Thyroid gland (tissue), 4 donors: ENCODE results near the gene IL20RB. TPM values are rescaled to one million over a fixed set of nuclear protein-coding genes. Genes with fewer than 3 reads are reported as not detected.

Experiments
- DNase-seq, 2 donors: peaks; one replicate each; pipeline ENCODE4 v3.0.0-alpha.2; 2019
- H3K27ac ChIP-seq, 3 donors: fragments of 200-600 bp; sonication (generic); 1 replicate in 2 of 3; 2 replicates in 1 of 3; pipeline ENCODE4 v1.5.1; 2016 to 2019; ENCODE audit warnings: mild to moderate bottlenecking in 1 of 3, moderate library complexity in 1 of 3
- H3K27me3 ChIP-seq: fragments of 200-600 bp; sonication (generic); one replicate; pipeline ENCODE4 v1.5.1; 2019
- H3K36me3 ChIP-seq, 2 donors: fragments of 200-600 bp; sonication (generic); one replicate each; pipeline ENCODE4 v1.5.1; 2016 to 2019
- H3K4me1 ChIP-seq, 2 donors: fragments of 200-600 bp; sonication (generic); one replicate each; pipeline ENCODE4 v1.5.1; 2017 to 2019
- H3K4me3 ChIP-seq, 3 donors: fragments of 200-600 bp; sonication (generic); replicated peaks in 1 of 3; 1 replicate in 2 of 3; 2 replicates in 1 of 3; pipeline ENCODE4 v1.5.1; 2016; ENCODE audit warnings: mild to moderate bottlenecking in 1 of 3
- H3K9me3 ChIP-seq: fragments of 200-600 bp; sonication (generic); one replicate; pipeline ENCODE4 v1.5.1; 2017
- CTCF ChIP-seq, 6 experiments: fragments of 200-600 bp in 3 of 6; fragments of 450-650 bp in 3 of 6; sonication (generic) in 3 of 6; IDR thresholded peaks; one replicate each; pipeline ENCODE4 v1.5.1; 2016 to 2019; ENCODE audit warnings: antibody characterized with exemption in 6 of 6, mild to moderate bottlenecking in 2 of 6, inconsistent platforms in 1 of 6, moderate library complexity in 1 of 6
- POLR2A ChIP-seq, 2 donors: fragments of 450-650 bp; IDR thresholded peaks; one replicate each; pipeline ENCODE4 v1.6.1; 2017; ENCODE audit warnings: antibody characterized with exemption in 2 of 2, mild to moderate bottlenecking in 2 of 2, moderate library complexity in 1 of 2
- WGBS, 2 donors: methylation state at CpG; one replicate each; pipeline ENCODE4 v1.1.5; 2017; 5-methylcytosine and 5-hydroxymethylcytosine counted together
- intact Hi-C: fragments of 100-400 bp; cut with DNase I; formaldehyde crosslinking; loops from one replicate; pipeline ENCODE4 v1.15.1; 2023
- total RNA-seq, 4 donors: library from RNA; depleted of rRNA; stranded (reverse); fragments of >200 nt; gene quantifications; one replicate each; pipeline ENCODE4 v1.2.3, GENCODE V29; 2016

Gene IL20RB
- total RNA-seq, 4 donors from 2014 or later = 0.33 to 1.6 (median 1.6) TPM; not detected in 1

DNA sequence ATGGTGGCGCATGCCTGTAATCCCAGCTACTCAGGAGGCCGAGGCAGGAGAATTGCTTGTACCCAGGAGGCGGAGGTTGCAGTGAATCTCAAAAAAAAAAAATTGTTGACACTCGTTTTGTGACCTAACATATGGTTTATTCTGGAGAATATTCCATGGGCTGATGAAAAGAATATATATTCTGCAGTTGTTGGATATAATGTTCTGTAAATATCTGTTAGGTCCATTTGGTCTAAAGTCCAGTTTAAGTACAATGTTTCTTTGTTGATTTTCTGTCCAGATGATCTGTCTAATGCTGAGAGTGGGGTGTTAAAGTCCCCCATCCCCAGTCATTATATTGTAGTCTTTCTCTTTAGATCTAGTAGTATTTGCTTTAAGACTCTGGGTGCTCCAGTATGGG lies 15.6 kb downstream of the IL20RB start:
- TF ChIP-seq CTCF (IDR thresholded peaks at IDR 0.05) = no peak
- 95 to 97% methylated on average over 4 of the region's 4 CpGs for WGBS, 2 donors
- H3K27me3 ChIP-seq = no peaks in the 10 kb centered on the region
- H3K4me1 ChIP-seq = no peaks in the 10 kb centered on the region
- no peak overlapping the region for H3K27ac ChIP-seq
- H3K4me3 ChIP-seq = no peak overlapping the region
- intact Hi-C loops = no loop called here
- no peaks in the 10 kb centered on the region for H3K36me3 ChIP-seq
- DNase-seq = no peak
- no peaks in the 10 kb centered on the region for H3K9me3 ChIP-seq

GRCh38 chr3:136974670-136975069 lies 16.9 kb downstream of the IL20RB start:
- H3K9me3 ChIP-seq = no peaks in the 10 kb centered on the region
- 44 to 46% methylated on average over 2 of the region's 2 CpGs for WGBS, 2 donors
- H3K4me1 ChIP-seq = no peaks in the 10 kb centered on the region
- no peak for DNase-seq
- no peaks in the 10 kb centered on the region for H3K36me3 ChIP-seq
- no peaks in the 10 kb centered on the region for H3K27me3 ChIP-seq
- intact Hi-C loops = no loop called here
- no peak overlapping the region for H3K4me3 ChIP-seq
- no peak overlapping the region for H3K27ac ChIP-seq
- TF ChIP-seq CTCF (IDR thresholded peaks at IDR 0.05) (no peak), POLR2A (IDR thresholded peaks at IDR 0.05) (no peak)

GRCh38 chr3:136979204-136979603 lies 21.4 kb downstream of the IL20RB start:
- no peaks in the 10 kb centered on the region for H3K27me3 ChIP-seq
- H3K4me3 ChIP-seq = no peak overlapping the region
- H3K9me3 ChIP-seq = no peaks in the 10 kb centered on the region
- H3K27ac ChIP-seq = no peak overlapping the region
- no peak for DNase-seq
- no peaks in the 10 kb centered on the region for H3K36me3 ChIP-seq
- TF ChIP-seq POLR2A (IDR thresholded peaks at IDR 0.05) = no peak
- no peak for TF ChIP-seq CTCF (IDR thresholded peaks at IDR 0.05)
- H3K4me1 ChIP-seq = no peaks in the 10 kb centered on the region
- intact Hi-C loops = no loop called here

DNA sequence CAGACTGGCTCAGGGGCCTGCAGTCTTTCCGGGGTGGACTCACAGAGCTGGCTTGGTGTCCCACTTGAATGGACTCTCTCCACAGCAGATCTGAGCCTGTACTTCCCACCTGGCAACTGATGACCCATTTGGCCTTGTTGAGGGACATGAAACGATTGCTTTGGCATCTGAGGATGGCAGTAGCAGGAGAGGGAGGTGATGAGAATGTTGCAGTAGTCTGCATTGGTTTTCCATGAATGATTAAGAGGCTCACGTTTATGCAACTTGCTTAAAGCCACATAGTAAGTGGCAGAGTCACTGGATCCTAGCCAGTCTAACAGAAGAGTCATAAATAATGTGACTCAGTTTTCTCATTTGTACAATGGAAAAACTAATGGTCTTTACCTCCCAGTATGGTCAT lies 21.9 kb downstream of the IL20RB start:
- Histone ChIP-seq H3K36me3 (no peaks in the 10 kb centered on the region), H3K9me3 (no peaks in the 10 kb centered on the region), H3K27me3 (no peaks in the 10 kb centered on the region), H3K4me1 (peaks cover 0 to 1% of the 10 kb centered on the region in 2 donors), H3K27ac (no peak overlapping the region), H3K4me3 (no peak overlapping the region)
- no peak for TF ChIP-seq CTCF (IDR thresholded peaks at IDR 0.05)
- TF ChIP-seq POLR2A (IDR thresholded peaks at IDR 0.05) = no peak
- intact Hi-C loops = no loop called here
- no peak for DNase-seq
- 77 to 85% methylated on average over 3 of the region's 3 CpGs for WGBS, 2 donors

- no peak overlapping the region for H3K4me3 ChIP-seq
- no peaks in the 10 kb centered on the region for H3K9me3 ChIP-seq
- 88 to 92% methylated on average over 5 of the region's 5 CpGs for WGBS, 2 donors
- TF ChIP-seq CTCF (IDR thresholded peaks at IDR 0.05) = no peak
- no peak for TF ChIP-seq POLR2A (IDR thresholded peaks at IDR 0.05)
- H3K4me1 ChIP-seq = peaks cover 0 to 5% of the 10 kb centered on the region in 2 donors
- no peak for DNase-seq
- no peaks in the 10 kb centered on the region for H3K27me3 ChIP-seq
- H3K27ac ChIP-seq = no peak overlapping the region
- intact Hi-C loops = no loop called here
- H3K36me3 ChIP-seq = no peaks in the 10 kb centered on the region
These were observed 24.2 kb downstream of the IL20RB start for GRCh38 chr3:136982033-136982432.
